Adipocyte (in vitro differentiated cells): ENCODE data around the gene CC2D2A.

ENCODE experiments used
- DNase-seq: peaks from one replicate; pipeline ENCODE4 v3.0.0-alpha.2; 2015; ENCODE audit warnings: low read depth
- H3K27me3 ChIP-seq: replicated peaks from 2 replicates; pipeline ENCODE4 v1.7.0; 2013; ENCODE audit warnings: mild to moderate bottlenecking, low read length, moderate library complexity; ENCODE audit not compliant: control insufficient read depth, insufficient read depth
- H3K36me3 ChIP-seq: 2 replicates; pipeline ENCODE4 v1.7.0; 2013; ENCODE audit warnings: low read length, mild to moderate bottlenecking, moderate library complexity; ENCODE audit not compliant: control insufficient read depth, insufficient read depth, severe bottlenecking
- H3K4me1 ChIP-seq: 2 replicates; pipeline ENCODE4 v1.7.0; 2013; ENCODE audit warnings: mild to moderate bottlenecking, low read length, moderate library complexity; ENCODE audit not compliant: control insufficient read depth, insufficient read depth
- H3K4me3 ChIP-seq: 2 replicates; pipeline ENCODE4 v1.7.0; 2013; ENCODE audit warnings: mild to moderate bottlenecking, low read length, moderate library complexity
- H3K9ac ChIP-seq: 2 replicates; pipeline ENCODE4 v1.7.0; 2013; ENCODE audit warnings: mild to moderate bottlenecking, low read length, moderate library complexity
- H3K9me3 ChIP-seq: 2 replicates; pipeline ENCODE4 v1.7.0; 2013; ENCODE audit warnings: mild to moderate bottlenecking, low read length, moderate library complexity; ENCODE audit not compliant: control insufficient read depth

CC2D2A gene

DNA sequence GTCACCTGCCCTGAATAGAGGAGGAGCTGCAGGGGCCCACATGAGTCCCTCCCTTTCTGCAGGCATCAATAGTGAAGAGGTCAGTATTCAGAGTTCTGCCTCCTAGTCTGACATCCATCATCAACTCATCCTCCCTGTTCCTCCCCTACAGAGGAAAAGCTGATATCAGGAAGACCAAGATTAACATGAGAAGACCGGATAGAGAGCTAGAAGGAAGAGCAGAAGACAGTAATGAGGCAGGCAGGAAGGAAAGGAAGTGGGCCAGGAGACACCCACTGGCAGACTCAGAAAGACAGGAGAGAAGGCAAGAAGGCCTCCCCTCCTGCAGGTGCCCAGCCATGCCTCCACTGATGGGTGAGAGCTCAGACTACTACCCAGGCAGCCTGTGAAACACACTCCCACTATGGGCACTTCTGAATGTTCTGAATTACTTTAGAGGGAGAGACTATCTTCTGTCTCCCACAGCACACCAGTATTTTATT, 74.6 kb downstream of the CC2D2A start:
- Histone ChIP-seq H3K36me3 (peaks cover 4% of the 10 kb centered on the region), H3K4me1 (peaks cover 50% of the 10 kb centered on the region), H3K9ac (no peak overlapping the region), H3K4me3 (no peak overlapping the region), H3K9me3 (no peaks in the 10 kb centered on the region), H3K27me3 (no peaks in the 10 kb centered on the region)
- DNase-seq = no peak

DNA sequence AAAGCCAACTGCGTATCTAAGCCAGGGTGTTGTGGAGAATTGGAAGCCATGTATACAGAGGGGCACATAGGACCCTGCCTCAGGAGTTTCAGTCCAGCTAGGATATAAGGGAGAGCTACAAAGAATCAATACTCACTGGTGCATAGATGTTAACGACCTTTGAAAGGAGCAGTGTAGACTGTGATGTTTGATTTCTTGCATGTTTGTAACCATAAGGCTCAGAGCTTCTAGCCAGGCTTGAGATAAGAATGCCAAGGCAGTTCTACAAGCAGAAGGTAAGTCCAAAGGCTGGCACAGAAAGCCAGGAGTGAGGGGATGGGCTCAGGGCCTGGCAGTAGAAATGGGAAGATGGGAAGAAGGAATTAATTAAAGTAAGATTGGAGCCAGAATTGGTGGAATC, 75.7 kb downstream of the CC2D2A start:
- DNase-seq = no peak
- Histone ChIP-seq H3K4me1 (peaks cover 43% of the 10 kb centered on the region), H3K9me3 (no peaks in the 10 kb centered on the region), H3K27me3 (no peaks in the 10 kb centered on the region), H3K9ac (peak overlapping the region; percentile 57), H3K36me3 (peaks cover 4% of the 10 kb centered on the region), H3K4me3 (no peak overlapping the region)

DNA sequence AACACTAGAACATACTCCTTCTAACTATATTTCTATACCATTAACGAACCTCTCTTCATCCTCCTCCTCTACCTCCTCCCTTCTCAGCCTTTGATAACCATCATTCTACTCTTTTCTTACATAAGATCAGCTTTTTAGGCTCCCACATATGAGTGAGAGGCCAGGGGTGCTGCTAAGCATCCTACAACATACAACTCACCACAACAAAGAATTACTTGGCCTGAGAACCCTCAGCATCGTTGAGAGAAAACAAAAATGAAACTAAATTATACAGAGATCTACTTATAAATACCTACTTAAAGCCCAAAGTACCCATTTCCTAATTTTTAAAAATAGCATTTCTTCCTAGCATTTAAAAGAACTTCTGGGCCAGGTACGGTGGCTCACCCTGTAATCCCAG, 77.7 kb downstream of the CC2D2A start:
- no peaks in the 10 kb centered on the region for H3K9me3 ChIP-seq
- H3K4me3 ChIP-seq = no peak overlapping the region
- peaks cover 3% of the 10 kb centered on the region for H3K36me3 ChIP-seq
- peaks cover 54% of the 10 kb centered on the region for H3K4me1 ChIP-seq
- DNase-seq = no peak
- no peaks in the 10 kb centered on the region for H3K27me3 ChIP-seq
- no peak overlapping the region for H3K9ac ChIP-seq

DNA sequence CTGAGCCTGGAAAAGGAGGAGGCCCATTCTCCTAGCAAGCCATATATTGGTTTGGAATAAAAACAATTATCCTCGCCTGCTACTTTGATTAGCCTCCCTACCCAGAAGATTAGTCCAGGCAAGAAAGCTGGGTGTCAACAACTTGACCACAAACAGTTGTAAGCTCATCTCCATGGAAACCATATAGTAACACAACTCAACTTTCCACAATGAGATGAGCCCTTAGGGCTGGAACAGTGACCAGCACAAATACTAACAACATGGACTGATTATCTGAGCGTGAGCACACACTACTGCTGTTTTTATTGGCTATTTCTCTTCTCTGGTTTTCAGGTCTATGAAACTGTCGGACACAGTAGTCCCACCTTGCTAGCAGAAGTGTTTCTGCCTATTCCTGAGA, 80.8 kb downstream of the CC2D2A start:
- H3K4me3 ChIP-seq = no peak overlapping the region
- H3K4me1 ChIP-seq = peaks cover 42% of the 10 kb centered on the region
- H3K9me3 ChIP-seq = no peaks in the 10 kb centered on the region
- DNase-seq = no peak
- no peaks in the 10 kb centered on the region for H3K27me3 ChIP-seq
- peaks cover 23% of the 10 kb centered on the region for H3K36me3 ChIP-seq
- no peak overlapping the region for H3K9ac ChIP-seq

DNA sequence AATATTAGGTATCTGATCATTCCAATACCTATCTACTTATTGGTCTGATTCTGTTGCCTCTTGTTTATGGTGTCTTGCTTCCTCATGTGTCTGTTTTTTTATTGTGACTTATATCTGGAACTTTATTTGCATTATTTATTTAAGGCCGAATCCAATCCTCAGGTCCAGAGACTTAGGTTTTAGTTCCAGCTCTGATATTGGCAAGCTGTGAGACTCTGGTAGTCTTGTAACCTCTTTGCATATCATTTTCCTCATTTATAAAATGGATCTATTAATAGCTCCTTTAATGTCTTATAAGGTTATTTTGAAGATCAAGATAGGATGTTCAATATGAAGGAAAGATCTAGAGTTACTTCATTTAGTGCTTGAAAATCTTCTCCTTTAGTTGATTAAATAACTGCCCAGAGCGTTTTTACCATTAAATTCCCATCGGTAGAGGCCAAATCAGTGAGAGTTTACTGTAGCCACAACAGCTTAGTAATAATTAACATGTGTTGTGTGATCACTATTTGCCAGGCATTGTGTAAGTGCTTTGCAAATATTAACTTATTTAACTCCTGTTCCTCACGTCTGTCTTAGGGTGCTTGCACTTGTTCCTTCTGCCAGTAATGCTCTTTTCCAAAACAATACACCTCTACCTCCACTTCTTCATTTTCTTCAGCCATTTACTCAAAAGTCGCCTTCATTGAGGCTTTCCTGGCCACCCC, 82.2 kb downstream of the CC2D2A start:
- Histone ChIP-seq H3K27me3 (no peaks in the 10 kb centered on the region), H3K4me1 (peaks cover 28% of the 10 kb centered on the region), H3K36me3 (peaks cover 35% of the 10 kb centered on the region), H3K4me3 (no peak overlapping the region), H3K9ac (peak overlapping the region; percentile 28), H3K9me3 (no peaks in the 10 kb centered on the region)
- DNase-seq = no peak

DNA sequence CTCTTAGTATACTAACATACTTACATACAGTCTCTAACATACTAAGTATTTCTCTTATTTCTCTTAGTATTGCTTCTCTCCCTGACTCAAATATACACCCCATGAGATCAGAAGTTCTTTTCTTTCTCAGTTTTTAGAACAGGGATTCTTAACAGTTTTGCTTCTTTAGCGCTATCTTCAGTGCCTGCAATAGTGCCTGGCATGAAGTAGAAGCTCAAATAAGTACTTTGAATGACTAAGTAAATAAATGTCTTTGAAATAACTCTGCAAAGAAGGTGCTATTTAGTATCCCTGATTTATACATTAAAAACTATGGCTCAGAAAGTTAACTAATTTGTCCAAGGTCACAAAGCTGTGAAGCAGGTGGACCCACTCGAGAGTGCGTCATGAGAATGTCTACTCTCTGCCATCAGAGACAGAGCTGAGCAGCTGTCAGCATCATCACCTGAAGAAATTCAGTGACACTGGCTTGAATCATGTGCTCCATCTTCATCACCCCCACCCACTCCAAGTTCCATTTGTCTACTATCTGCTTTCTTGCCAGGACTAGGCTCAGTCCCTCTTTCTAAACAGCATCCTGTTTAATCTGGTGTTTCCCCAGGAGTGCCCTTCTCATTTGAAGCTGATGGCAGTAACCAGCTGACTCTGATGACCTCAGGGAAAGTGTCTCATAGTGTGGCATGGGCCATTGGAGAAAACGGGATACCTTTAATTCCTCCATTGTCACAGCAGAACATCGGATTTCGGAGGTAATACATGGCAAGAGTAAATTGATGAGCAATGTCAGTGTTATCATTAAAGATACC, 83.1 kb downstream of the CC2D2A start:
- Histone ChIP-seq H3K4me1 (peaks cover 20% of the 10 kb centered on the region), H3K9ac (no peak overlapping the region), H3K36me3 (peaks cover 42% of the 10 kb centered on the region), H3K4me3 (no peak overlapping the region), H3K9me3 (no peaks in the 10 kb centered on the region), H3K27me3 (no peaks in the 10 kb centered on the region)
- DNase-seq = no peak

DNA sequence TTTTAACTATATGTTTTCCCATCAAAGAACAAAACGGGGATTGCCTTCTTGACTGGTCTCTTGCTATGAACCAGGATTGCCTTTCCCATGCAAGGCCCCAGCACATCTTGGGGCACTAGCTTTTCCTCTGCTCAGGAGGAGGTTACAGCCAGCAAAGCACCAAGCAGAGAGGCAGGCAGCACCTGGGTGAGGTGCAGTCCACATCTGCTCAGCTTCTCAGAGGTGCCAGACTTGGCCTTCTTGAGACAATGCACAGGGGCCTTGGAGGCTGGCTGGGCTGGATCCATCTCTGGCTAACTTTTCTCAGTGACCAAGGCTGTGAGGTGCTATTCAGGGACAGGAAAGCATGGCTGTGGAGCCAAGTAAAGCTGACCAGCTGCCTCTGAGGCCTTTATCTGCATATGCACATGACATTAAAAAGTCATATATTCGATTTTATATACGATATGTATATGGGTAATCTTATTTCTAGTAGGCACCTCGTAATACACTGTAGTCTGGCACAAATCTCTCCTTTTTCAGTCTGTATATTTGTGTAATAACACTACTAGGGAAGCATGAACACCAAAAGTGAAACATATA, 86.9 kb downstream of the CC2D2A start:
- no peak overlapping the region for H3K9ac ChIP-seq
- H3K36me3 ChIP-seq = peaks cover 52% of the 10 kb centered on the region
- peaks cover 9% of the 10 kb centered on the region for H3K4me1 ChIP-seq
- H3K9me3 ChIP-seq = no peaks in the 10 kb centered on the region
- no peak for DNase-seq
- H3K4me3 ChIP-seq = no peak overlapping the region
- H3K27me3 ChIP-seq = no peaks in the 10 kb centered on the region

DNA sequence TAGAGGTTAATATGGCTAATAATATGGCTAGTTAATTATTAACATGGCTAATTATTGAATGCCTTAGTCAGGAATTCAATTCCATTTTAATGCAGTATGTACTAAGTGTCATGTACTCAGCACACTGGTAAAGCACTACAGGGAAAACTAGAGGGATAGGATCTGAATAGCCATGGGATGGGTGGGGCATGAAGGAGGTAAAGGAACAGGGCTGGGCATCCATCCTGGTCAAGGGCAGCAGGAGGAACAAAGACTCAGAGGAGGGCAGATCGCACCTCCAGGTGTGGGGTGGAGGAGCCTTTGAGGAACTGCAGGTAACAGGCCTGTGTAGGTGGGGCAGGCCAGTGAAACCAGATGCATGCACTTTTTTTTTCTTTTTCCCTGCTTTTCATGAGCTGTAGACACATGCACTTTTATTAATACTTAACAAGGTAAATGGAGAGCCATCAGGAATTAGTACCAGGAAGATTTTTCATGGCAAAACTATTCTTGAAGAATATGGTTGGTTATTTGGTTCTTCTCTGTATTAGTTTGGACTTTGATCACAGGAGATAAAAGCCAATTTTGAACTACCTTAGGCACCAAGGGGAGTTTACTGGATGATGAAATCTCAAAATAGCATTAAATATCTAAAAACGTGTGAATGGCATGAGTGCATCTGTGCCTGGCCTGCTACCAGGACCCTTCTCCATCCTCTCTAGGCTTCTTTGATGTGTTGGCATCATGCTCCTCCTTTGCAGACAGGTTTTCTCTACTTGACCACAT, 88.3 kb downstream of the CC2D2A start:
- no peak overlapping the region for H3K4me3 ChIP-seq
- H3K9ac ChIP-seq = no peak overlapping the region
- no peaks in the 10 kb centered on the region for H3K9me3 ChIP-seq
- no peaks in the 10 kb centered on the region for H3K4me1 ChIP-seq
- DNase-seq = no peak
- H3K27me3 ChIP-seq = no peaks in the 10 kb centered on the region
- H3K36me3 ChIP-seq = peaks cover 59% of the 10 kb centered on the region

DNA sequence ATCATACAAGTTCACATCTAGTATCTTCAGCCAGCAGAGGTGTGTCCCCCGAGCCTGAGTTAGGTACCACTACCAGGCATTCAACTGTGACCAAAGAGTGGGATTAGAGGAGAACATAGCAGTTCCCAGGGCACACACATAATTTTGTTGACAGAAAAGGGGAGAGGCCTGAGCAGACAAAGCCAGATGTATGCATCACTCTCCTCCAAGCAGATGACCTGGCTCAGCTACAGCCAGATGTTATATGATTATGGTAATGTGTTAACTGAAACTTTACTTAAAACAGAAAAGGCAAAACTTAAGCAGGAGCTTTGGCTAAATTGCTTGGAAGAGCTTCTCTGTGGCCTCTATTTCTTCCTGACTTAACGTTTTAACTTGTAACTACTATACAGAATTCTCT, 88.9 kb downstream of the CC2D2A start:
- H3K4me3 ChIP-seq = no peak overlapping the region
- H3K4me1 ChIP-seq = no peaks in the 10 kb centered on the region
- DNase-seq = no peak
- H3K36me3 ChIP-seq = peaks cover 59% of the 10 kb centered on the region
- no peaks in the 10 kb centered on the region for H3K9me3 ChIP-seq
- H3K27me3 ChIP-seq = no peaks in the 10 kb centered on the region
- H3K9ac ChIP-seq = no peak overlapping the region

DNA sequence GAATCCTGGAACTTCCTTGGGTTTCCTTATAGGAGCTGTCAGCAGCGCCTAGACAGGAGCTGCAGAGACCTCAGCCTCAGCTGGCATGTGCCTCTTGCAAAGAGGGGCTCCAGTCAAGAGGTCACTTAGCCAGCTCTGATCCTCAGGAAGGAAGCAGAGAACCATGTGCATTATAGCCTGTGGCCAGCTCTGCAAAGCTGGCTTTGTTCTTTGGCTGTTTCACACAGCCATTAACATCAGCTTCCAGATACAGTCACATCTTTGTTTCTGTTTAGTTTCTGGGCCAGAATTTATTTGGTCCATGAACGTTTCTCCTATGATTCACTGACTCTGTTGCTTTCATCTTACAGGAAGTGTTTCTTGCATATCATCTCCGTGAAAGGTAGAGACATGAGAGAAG, 92.4 kb downstream of the CC2D2A start:
- no peak overlapping the region for H3K4me3 ChIP-seq
- no peaks in the 10 kb centered on the region for H3K4me1 ChIP-seq
- no peak overlapping the region for H3K9ac ChIP-seq
- H3K9me3 ChIP-seq = no peaks in the 10 kb centered on the region
- no peak for DNase-seq
- peaks cover 58% of the 10 kb centered on the region for H3K36me3 ChIP-seq
- H3K27me3 ChIP-seq = no peaks in the 10 kb centered on the region

DNA sequence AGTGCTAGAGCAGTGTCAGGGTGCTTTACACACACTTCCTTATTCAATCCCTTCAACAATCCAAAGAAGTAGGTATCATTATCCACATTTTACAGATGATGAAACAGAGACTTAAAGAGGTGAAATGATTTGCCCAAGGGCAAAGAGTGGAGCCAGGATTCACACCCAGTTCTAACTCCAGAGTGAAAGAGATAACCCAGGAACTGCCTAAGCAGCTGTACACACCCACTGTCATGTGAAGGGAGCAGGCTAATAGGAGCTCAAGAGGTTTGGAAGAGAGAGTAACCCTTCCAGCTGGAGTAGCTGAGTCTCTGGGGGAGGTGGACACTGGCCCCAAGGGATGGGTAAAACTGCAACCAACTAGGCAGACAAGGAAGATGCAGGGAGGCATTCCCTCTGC, 92.9 kb downstream of the CC2D2A start:
- no peaks in the 10 kb centered on the region for H3K9me3 ChIP-seq
- H3K9ac ChIP-seq = no peak overlapping the region
- H3K4me1 ChIP-seq = no peaks in the 10 kb centered on the region
- no peak overlapping the region for H3K4me3 ChIP-seq
- H3K27me3 ChIP-seq = no peaks in the 10 kb centered on the region
- peaks cover 58% of the 10 kb centered on the region for H3K36me3 ChIP-seq
- DNase-seq = no peak
